ENCODE results near the gene BMP7. TPM values are rescaled to one million over a fixed set of nuclear protein-coding genes. Genes with fewer than 3 reads are reported as not detected.
"Not testable (repeated sequence)": the region's sequence is repeated elsewhere in the genome, so short reads cannot be mapped to it uniquely, and the experiment has no call there.

The BMP7 gene
- total RNA-seq, 1 donor from 2014 or later: not detected

DNA sequence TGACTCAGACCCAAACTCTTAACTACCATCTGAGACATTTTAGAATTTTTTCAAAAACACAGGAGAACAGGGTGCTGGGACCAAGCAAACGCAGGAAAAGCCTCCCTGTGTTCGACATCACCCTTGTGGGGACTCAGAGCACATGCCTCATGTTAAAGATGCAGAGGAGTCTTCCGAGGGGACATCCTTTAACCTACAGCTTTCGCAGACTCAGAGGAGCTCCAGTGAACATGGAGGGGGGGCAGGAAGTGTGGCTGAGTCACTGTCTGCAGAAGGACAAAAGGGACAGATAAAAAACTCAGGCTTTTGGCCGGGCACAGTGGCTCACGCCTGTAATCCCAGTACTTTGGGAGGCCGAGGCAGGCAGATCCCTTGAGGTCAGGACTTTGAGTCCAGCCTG is 15.1 kb downstream of the BMP7 start:
- intact Hi-C loops (cut with micrococcal nuclease): no loop called here

GRCh38 chr20:57250607-57251343 is 15.7 kb downstream of the BMP7 start:
- intact Hi-C loops (cut with micrococcal nuclease): no loop called here

DNA sequence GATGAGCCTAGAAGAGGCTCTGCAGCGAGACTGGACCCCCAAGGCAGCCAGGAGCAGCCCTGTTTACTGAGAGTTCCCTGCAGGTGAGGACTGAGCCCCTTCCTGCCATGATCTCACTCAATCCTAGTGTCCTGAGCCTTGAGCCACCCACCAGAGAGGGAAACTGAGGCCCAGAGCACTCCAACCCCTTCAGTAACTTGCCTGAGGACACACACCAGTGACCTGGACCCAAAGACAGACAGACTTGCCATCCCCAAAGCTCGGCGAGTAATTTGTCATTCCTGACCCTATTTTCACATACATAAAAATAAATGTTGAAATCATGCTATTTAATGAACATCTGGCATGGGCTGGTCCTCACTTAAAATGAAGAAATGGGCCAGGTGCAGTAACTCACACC is 16.7 kb downstream of the BMP7 start:
- intact Hi-C loops (cut with micrococcal nuclease): no loop called here

DNA sequence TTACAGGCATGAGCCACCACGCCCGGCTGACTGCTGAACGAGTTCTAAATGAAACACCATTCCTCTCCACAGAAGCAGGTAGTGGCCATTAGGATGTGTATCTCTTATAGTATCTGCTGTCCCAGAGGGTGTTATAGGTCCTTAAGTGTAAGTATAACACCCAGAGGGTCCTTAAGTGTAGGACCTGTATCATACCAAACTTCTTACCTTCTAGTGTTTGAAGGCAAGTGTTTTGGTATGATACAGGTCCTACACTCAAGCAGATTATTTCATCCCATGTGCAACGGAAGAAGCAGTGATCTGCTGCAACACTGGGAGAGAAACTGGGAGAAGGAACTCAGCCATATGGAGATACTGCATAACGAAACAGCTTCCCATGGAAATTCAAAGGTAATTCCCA is 17.4 kb downstream of the BMP7 start:
- intact Hi-C loops (cut with micrococcal nuclease): no loop called here

DNA sequence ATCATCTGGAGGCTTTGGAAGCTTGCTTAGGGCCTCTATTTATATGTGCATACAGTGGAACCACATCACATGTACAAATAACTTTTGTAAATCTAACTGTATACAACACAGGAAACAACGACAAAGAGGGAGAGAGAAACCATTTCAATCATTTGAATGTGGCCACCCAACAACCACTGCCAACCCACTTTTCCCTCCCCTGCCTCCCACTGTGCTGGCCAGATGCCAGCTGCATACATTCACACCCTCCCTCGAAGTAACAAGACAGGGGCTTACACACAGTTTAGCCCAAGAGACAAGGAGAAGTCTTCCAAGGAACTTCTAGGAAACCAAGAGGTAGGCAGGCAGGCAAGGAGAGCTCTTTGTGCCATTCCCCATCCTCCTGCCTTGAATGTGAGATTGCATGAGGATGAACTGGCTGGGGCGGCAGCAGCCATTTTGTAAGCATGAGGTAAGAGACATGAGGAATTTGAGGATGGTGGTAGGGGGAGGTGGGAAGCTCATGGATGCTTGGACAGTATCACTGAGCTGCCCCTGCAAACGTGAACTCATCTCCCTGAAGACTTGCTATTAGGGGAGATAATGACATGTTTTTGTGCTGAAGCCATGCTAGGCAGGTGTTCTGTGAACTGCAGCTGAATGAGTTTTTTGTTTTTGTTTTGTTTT is 18.2 kb downstream of the BMP7 start:
- intact Hi-C loops (cut with micrococcal nuclease): no loop called here

DNA sequence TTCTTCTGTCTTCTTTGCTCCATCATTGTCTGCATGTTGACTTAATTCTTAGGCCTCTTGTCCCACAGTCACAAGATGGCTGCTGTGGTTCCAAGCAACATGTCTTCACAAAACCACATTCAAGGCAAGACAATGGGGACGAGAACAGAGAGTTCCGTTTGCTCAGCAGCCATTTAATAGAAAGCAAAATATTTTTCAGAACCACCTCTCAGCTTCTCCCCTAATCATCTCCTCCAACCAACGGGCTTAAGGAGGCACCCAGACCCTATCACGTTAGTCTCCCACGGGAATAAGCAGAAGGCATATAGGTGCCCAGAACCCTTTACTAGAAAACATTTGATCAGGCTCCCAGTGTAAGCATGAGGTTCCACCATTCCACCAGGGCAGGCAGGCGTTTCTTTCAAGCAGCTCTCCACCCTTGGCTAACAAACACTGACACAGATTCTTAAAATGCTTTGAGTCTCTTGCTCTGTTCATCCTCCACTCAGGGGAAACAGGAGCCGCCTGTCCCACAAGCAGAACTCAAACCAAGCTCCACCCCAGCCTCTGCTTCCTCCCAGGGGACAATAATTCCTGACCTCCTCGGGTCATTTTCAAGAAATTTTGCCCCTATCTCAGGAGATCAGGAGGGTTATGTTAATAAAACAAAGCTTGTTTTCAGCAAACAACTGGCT is 19.0 kb downstream of the BMP7 start:
- intact Hi-C loops (cut with micrococcal nuclease): no loop called here

DNA sequence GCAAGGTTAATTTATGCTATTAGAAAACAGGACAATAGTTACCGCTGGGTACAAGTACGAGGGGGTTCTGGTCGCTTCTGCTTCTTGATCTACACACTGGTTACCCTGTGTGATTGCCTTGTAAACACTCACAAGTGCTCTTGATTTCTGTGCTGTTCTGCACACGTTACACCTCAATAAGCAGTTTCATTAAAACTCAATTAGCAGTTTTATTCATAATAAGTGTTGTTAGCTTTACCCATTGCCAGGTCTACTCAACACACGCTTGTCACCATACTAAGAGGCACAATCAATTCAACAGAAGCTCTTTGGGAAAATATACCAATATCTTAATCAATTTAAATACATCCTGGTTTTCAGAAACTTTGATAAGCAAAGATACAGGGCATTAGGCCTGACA is 20.4 kb downstream of the BMP7 start:
- intact Hi-C loops (cut with micrococcal nuclease): no loop called here

DNA sequence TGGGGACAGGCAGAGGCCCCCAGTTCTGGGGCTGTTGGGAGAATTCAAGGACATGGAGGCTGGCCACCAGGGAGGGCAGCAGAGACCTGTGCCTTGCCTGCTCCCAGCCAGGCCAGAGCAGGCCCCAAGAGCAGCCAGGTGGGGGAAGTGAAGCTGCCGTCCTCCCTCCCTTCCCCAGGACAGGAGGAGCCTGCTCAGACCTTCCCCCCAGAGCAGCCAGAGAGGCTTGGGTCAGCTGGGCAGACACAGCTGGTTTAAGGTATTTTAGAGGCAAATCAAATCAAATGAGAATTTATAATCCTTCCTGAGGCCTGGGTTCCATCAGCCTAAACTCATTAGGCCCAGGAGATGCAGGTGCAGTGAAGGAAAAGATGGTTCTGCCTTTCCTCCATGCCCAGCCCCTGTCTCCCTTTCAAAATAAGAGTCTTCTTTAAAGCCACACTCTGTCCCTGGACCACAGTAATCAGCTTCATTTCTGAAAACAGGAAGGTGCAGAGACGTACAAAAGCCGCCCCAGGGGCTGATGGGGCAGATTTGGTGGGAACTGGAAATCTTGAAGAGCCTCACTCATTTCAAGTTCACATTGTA is 21.7 kb downstream of the BMP7 start:
- intact Hi-C loops (cut with micrococcal nuclease): no loop called here

DNA sequence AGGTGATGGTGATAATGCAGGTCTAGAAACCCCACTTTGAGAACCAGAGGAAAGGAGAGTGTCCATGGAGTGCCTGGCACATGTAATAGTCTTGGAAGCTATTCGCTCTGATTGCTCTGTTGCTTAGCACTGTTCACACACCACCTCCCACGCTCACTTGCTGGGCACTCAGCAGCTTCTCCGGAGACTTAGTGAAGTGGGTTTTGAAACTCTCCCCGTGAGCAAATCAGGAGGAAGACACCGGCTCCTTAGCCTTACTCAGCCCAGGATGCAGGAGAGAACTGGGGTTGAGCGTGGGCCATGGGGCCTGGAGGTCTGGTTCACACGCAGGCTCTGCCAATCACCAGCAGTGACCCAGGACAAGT is 22.2 kb downstream of the BMP7 start:
- intact Hi-C loops (cut with micrococcal nuclease): no loop called here

- intact Hi-C loops (cut with micrococcal nuclease): no loop called here
Measured at GRCh38 chr20:57243480-57244220, 22.8 kb downstream of the BMP7 start.

DNA sequence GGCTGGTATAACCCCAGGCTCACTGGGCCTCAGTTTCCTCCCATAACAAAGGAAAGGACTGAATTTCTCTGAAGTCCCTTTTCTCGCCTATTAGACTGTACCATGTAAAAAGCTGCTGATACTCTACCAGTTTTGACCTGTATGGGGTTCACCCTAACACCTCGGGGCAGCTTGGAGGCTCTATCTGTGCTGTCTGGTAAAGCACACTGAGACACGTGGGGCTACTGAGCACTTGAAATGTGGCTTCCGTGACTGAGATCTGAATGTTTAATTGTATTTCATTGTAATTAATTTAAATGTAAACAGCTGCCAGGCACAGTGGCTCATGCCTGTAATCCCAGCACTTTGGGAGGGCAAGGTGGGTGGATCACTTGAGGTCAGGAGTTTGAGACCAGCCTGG is 24.0 kb downstream of the BMP7 start:
- intact Hi-C loops (cut with micrococcal nuclease): no loop called here

DNA sequence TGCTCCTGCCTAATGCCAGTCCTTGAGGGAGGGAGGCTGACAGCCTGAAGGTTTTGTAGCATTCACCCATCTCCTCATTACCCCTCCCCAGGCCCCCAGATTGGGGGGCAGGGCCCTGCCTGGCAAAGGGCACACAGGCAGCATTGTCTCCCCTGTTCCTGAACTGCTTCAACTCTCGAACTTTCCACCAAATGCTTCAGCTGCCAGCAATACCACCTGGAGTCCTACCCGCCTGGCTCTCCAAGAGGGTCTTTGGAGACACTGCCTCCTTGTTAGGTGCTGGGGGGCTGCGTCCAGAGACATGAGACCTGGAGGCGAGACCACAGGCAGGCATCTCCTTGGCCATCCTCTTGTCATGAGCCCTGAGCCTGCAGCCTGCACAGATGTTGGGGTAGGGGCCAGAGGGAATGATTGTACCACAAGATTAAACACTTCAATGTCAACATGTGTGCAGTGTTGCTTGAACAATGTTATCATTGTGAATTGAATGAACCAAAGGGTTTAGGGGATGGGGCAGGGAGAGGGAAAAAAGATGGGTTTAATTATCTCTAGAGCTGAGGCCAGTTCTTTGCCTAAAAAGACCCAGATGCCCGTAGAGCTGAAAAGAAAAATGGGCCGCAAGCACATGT is 25.0 kb downstream of the BMP7 start:
- intact Hi-C loops (cut with micrococcal nuclease): no loop called here

DNA sequence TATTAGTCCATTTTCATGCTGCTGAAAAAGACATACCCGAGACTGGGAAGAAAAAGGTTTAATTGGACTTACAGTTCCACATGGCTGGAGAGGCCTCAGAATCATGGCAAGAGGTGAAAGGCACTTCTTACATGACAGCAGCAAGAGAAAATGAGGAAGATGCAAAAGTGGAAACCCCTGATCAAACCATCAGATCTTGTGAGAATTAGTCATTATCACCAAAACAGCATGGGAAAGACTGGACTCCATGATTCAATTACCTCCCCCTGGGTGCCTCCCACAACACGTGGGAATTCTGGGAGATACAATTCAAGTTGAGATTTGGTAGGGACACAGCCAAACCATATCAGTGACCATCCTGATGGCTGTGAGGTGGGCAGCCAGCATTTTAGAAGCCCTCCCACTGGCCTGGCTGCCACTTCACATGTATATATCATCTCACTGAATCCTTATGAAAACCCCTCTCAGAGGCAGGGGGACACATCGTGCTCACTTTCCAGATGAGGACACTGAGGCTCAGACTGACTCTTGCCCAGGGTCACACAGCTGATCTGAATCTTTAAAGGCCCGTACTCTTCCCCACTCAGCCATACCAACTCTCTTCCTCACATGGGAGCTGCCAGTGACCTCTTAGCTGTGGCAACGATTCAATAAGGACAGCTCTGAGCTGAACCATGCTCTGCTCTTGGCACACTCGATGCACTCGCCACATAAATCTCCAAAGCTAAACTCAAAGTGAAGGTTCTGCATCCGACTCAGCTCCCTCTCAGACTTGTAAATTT is 25.7 kb downstream of the BMP7 start:
- intact Hi-C loops (cut with micrococcal nuclease): no loop called here

GRCh38 chr20:57239725-57240124 is 26.7 kb downstream of the BMP7 start:
- intact Hi-C loops (cut with micrococcal nuclease): not testable (repeated sequence)

GRCh38 chr20:57239324-57239723 is 27.1 kb downstream of the BMP7 start:
- intact Hi-C loops (cut with micrococcal nuclease): not testable (repeated sequence)

- intact Hi-C loops (cut with micrococcal nuclease): no loop called here
Measured at GRCh38 chr20:57238089-57238488, 28.4 kb downstream of the BMP7 start.

DNA sequence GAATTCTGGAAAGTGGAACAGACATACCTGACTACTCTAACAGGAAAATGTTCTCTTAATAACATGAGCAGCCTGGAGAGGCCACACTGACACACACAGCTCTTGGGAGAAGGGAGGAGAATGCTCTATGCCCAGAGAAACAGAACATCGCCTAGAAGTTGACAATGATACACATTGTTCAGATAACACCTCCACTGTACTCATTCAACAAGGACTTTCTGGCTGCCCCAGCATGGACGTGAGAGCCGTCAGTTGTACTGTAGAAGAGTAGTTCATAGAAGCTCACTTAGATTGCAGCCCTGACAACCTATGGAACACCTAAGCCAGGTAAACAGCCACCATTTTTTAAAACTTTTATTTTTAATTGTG is 28.9 kb downstream of the BMP7 start:
- intact Hi-C loops (cut with micrococcal nuclease): no loop called here

DNA sequence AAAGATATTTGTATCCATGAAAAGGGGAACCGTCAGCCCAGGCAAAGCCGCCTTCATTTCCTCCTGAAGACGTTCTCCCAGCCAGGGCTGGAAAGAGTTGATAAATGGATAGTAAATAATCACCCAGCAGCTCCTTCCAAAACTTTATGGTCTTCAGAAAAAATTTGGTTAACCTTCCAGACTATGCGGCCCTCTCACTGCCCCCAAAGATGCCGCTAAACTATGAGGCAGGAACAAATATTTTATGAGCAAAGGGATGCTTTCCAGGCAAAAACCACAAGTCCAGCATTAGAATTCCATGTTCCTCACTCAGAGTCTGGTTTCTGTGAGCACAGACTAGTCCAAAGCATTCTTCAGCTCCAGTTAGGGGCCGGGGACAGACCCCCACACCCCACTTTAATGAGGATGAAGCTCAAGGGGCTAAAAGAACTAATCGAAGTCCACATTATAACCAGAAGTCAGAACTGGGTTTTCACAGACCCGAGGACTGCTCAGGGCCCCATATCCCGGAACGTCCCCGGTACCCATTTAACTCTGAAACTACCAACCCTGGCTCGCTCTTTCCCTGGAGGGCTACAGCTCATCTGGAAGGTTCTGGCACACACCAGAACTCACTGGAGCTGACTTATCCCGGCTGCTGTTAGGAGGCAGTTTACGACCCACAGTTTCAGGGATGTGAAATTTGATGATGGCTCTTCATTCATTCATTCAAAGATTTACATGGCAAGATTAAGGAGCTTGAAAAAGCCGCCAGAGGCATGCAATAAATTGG is 29.4 kb downstream of the BMP7 start:
- intact Hi-C loops (cut with micrococcal nuclease): no loop called here

- intact Hi-C loops (cut with micrococcal nuclease): no loop called here
Measured at GRCh38 chr20:57234556-57235251, 31.7 kb downstream of the BMP7 start.
